Smooth muscle cell (in vitro differentiated cells): ENCODE results near the gene FAM83E. TPM values are rescaled to one million over a fixed set of nuclear protein-coding genes. Genes with fewer than 3 reads are reported as not detected.
A peak's percentile ranks its signal among the peaks of the same experiment; 100 is the strongest.

Experiments used
- DNase-seq: peaks from one replicate; lab custom pipeline; 2025; ENCODE audit not compliant: unreplicated experiment; lab: John Stamatoyannopoulos, UW
- H2AFZ ChIP-seq: fragments of 200-600 bp; sonication (generic); 2 replicates; pipeline ENCODE4 v1.6.0; 2016; ENCODE audit warnings: antibody characterized with exemption, low read depth, mild to moderate bottlenecking
- H3F3A ChIP-seq: fragments of 200-600 bp; sonication (generic); 2 replicates; pipeline ENCODE4 v1.6.0; 2017; ENCODE audit warnings: antibody characterized with exemption, low read depth
- H3K27ac ChIP-seq: fragments of 200-600 bp; sonication (generic); 2 replicates; pipeline ENCODE4 v1.5.1; 2016; ENCODE audit warnings: low read depth, mild to moderate bottlenecking
- H3K27me3 ChIP-seq: fragments of 200-600 bp; sonication (generic); 2 replicates; pipeline ENCODE4 v1.6.1; 2016; ENCODE audit warnings: low read depth, mild to moderate bottlenecking
- H3K36me3 ChIP-seq: fragments of 200-600 bp; sonication (generic); 2 replicates; pipeline ENCODE4 v1.5.1; 2016; ENCODE audit warnings: low read depth
- H3K4me1 ChIP-seq: fragments of 200-600 bp; sonication (generic); 2 replicates; pipeline ENCODE4 v1.5.1; 2016; ENCODE audit warnings: low read depth
- H3K4me2 ChIP-seq: fragments of 200-600 bp; sonication (generic); 2 replicates; pipeline ENCODE4 v1.6.0; 2016; ENCODE audit warnings: mild to moderate bottlenecking
- H3K4me3 ChIP-seq: fragments of 200-600 bp; sonication (generic); 2 replicates; pipeline ENCODE4 v1.5.1; 2016; ENCODE audit warnings: mild to moderate bottlenecking
- H3K79me2 ChIP-seq: fragments of 200-600 bp; sonication (generic); 2 replicates; pipeline ENCODE4 v1.6.0; 2016; ENCODE audit warnings: low read depth, mild to moderate bottlenecking
- H3K9ac ChIP-seq: fragments of 200-600 bp; sonication (generic); 2 replicates; pipeline ENCODE4 v1.6.0; 2016; ENCODE audit warnings: low read depth
- H3K9me3 ChIP-seq: fragments of 200-600 bp; sonication (generic); replicated peaks from 2 replicates; pipeline ENCODE4 v1.5.1; 2016; ENCODE audit warnings: low read depth
- H4K20me1 ChIP-seq: fragments of 200-600 bp; sonication (generic); 2 replicates; pipeline ENCODE4 v1.6.0; 2016; ENCODE audit warnings: low read depth
- WGBS: methylation state at CpG from one replicate; pipeline ENCODE4 v1.1.7; 2016; ENCODE audit warnings: low lambda C conversion rate; 5-methylcytosine and 5-hydroxymethylcytosine counted together
- polyA plus RNA-seq: library from polyadenylated mRNA; unstranded; fragments of >200 nt; fragmentation: Nextera tagmentation; extraction: Ambion mirVana; gene quantifications from 2 replicates; pipeline ENCODE4 v1.2.1, GENCODE V29; 2016
- total RNA-seq: library from RNA; depleted of rRNA; stranded (reverse); fragments of >200 nt; gene quantifications from 2 replicates; pipeline ENCODE4 v1.2.3, GENCODE V29; 2014
- TF ChIP-seq, protein P1 (sequence below): fragments of 200-600 bp; sonication (generic); IDR thresholded peaks from 2 replicates; pipeline ENCODE4 v1.5.1; 2017; ENCODE audit warnings: borderline replicate concordance, mild to moderate bottlenecking, antibody characterized with exemption; ENCODE audit not compliant: insufficient read depth, poor library complexity, severe bottlenecking

FAM83E gene
- total and polyA plus RNA-seq, 2 experiments from 2014 or later = 0.49 TPM

DNA sequence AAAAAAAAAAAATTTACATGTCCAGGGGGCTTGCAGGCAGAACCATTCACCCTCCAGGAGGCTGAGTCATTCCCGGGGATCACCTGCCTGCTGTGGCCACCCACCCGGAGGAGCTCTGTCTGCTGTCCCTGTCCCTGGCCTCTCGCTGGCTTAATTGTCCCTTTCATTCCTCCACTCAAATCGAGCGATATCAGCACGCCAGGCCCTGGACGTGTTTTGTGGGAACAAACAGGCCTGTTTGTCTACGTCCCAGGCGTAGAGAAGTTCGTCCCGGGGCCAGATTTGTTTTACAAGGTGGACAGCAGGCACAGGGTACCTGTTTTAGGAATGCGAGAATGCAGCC, 41.7 kb downstream of the FAM83E start:
- no peaks in the 10 kb centered on the region for H3K27me3 ChIP-seq
- no peak overlapping the region for H2AFZ ChIP-seq
- H3K36me3 ChIP-seq = no peaks in the 10 kb centered on the region
- no peaks in the 10 kb centered on the region for H4K20me1 ChIP-seq
- no peak overlapping the region for H3K9ac ChIP-seq
- H3K4me1 ChIP-seq = peaks cover 8% of the 10 kb centered on the region
- no peak overlapping the region for H3K4me2 ChIP-seq
- 27% methylated on average over 12 of the region's 12 CpGs for WGBS
- H3K4me3 ChIP-seq = no peak overlapping the region
- no peak overlapping the region for H3K27ac ChIP-seq
- no peaks in the 10 kb centered on the region for H3K79me2 ChIP-seq
- peaks cover 6% of the 10 kb centered on the region for H3F3A ChIP-seq
- DNase-seq = no peak
- TF ChIP-seq, protein P1, sequence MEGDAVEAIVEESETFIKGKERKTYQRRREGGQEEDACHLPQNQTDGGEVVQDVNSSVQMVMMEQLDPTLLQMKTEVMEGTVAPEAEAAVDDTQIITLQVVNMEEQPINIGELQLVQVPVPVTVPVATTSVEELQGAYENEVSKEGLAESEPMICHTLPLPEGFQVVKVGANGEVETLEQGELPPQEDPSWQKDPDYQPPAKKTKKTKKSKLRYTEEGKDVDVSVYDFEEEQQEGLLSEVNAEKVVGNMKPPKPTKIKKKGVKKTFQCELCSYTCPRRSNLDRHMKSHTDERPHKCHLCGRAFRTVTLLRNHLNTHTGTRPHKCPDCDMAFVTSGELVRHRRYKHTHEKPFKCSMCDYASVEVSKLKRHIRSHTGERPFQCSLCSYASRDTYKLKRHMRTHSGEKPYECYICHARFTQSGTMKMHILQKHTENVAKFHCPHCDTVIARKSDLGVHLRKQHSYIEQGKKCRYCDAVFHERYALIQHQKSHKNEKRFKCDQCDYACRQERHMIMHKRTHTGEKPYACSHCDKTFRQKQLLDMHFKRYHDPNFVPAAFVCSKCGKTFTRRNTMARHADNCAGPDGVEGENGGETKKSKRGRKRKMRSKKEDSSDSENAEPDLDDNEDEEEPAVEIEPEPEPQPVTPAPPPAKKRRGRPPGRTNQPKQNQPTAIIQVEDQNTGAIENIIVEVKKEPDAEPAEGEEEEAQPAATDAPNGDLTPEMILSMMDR = no peak
- no peaks in the 10 kb centered on the region for H3K9me3 ChIP-seq

DNA sequence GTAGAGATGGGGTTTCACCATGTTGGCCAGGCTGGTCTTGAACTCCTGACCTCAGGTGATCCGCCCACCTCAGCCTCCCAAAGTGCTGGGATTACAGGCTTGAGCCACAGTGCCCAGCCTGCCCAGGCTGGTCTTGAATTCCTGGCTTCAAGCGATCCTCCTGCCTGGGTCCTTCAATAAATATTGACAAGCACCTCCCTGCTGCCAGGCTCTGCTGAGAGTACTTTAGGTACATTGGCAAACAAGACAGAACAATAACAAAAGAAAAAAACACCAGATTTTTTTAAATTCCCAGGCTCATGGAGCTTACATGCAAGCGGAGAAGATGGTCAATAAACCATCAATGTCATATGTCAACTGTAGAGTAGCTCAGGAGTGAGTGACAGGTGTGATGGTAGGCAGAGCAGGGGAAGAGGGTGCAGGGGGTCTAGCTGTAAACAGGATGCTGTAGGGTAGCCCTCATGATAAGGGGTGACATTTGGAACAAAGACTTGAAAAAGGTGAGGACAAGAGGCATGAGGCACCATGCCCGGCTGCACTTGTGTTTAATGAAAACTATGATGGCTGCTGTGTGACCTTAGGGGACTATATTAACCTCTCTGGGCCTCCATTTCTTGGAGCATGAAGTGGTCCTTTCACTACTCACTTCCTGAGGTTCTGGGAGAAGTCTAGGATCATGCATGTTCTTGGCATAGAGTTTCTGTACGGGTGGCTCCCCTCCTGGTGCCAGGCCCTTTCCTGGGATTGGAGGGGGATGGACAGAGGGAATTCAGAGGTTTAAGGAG, 43.3 kb downstream of the FAM83E start:
- Histone ChIP-seq H3K9ac (no peak overlapping the region), H3K4me3 (no peak overlapping the region), H4K20me1 (no peaks in the 10 kb centered on the region), H2AFZ (no peak overlapping the region), H3K27me3 (no peaks in the 10 kb centered on the region), H3K36me3 (no peaks in the 10 kb centered on the region), H3K79me2 (no peaks in the 10 kb centered on the region), H3K4me1 (peaks cover 8% of the 10 kb centered on the region), H3K9me3 (no peaks in the 10 kb centered on the region), H3F3A (peaks cover 21% of the 10 kb centered on the region), H3K27ac (no peak overlapping the region), H3K4me2 (no peak overlapping the region)
- 74% methylated on average over 5 of the region's 5 CpGs for WGBS
- TF ChIP-seq, protein P1 = no peak
- no peak for DNase-seq

DNA sequence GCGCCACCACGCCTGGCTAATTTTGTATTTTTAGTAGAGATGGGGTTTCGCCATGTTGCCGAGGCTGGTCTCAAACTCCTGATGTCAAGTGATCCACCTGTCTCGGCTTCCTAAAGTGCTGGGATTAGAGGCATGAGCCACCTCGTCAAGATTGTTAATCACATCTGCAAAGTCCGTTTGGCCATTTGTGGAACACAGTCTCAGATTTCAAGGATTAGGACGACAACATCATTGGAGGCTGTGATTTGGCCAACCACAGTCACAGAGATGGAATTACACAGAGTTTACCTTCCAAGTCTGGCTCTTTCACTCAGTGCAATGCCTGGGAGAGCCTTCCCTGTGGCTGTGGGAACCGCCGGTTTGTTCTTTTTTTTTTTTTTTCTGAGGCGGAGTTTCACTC, 45.1 kb downstream of the FAM83E start:
- H3K27me3 ChIP-seq = no peaks in the 10 kb centered on the region
- H3K9me3 ChIP-seq = no peaks in the 10 kb centered on the region
- no peak overlapping the region for H3K9ac ChIP-seq
- H3K36me3 ChIP-seq = no peaks in the 10 kb centered on the region
- no peak overlapping the region for H2AFZ ChIP-seq
- no peaks in the 10 kb centered on the region for H3K79me2 ChIP-seq
- WGBS = 27% methylated on average over 11 of the region's 11 CpGs
- peaks cover 28% of the 10 kb centered on the region for H3F3A ChIP-seq
- peak overlapping the region; percentile 38 for H3K27ac ChIP-seq
- DNase-seq = no peak
- H3K4me3 ChIP-seq = no peak overlapping the region
- peaks cover 8% of the 10 kb centered on the region for H3K4me1 ChIP-seq
- H3K4me2 ChIP-seq = no peak overlapping the region
- TF ChIP-seq, protein P1 = no peak
- H4K20me1 ChIP-seq = no peaks in the 10 kb centered on the region
